ENCODE measurements around the gene GCG. TPM values are rescaled to one million over a fixed set of nuclear protein-coding genes. Genes with fewer than 3 reads are reported as not detected.
A peak's percentile ranks its signal among the peaks of the same experiment; 100 is the strongest.

Gene GCG
- total and polyA plus RNA-seq, 10 of the 15 experiments (the other 5 are each of a cell fraction or from before 2014, with no cell fraction given), result not detected

- TF ChIP-seq, protein P1, sequence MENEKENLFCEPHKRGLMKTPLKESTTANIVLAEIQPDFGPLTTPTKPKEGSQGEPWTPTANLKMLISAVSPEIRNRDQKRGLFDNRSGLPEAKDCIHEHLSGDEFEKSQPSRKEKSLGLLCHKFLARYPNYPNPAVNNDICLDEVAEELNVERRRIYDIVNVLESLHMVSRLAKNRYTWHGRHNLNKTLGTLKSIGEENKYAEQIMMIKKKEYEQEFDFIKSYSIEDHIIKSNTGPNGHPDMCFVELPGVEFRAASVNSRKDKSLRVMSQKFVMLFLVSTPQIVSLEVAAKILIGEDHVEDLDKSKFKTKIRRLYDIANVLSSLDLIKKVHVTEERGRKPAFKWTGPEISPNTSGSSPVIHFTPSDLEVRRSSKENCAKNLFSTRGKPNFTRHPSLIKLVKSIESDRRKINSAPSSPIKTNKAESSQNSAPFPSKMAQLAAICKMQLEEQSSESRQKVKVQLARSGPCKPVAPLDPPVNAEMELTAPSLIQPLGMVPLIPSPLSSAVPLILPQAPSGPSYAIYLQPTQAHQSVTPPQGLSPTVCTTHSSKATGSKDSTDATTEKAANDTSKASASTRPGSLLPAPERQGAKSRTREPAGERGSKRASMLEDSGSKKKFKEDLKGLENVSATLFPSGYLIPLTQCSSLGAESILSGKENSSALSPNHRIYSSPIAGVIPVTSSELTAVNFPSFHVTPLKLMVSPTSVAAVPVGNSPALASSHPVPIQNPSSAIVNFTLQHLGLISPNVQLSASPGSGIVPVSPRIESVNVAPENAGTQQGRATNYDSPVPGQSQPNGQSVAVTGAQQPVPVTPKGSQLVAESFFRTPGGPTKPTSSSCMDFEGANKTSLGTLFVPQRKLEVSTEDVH (IDR thresholded peaks at IDR 0.05; ENCODE audit: low read depth, partially characterized antibody), result no peak
- TF ChIP-seq RB1 (IDR thresholded peaks at IDR 0.05; ENCODE audit: borderline replicate concordance) (no peak), BHLHE40 (IDR thresholded peaks at IDR 0.05; ENCODE audit: borderline replicate concordance in 1 of 2, low read depth in 2 of 2, low read length in 1 of 2) (no peak), ZZZ3 (IDR thresholded peaks at IDR 0.05; ENCODE audit: control insufficient read depth, insufficient read length, low read depth) (no peak), MEF2B (IDR thresholded peaks at IDR 0.05; ENCODE audit: partially characterized antibody, poor library complexity, severe bottlenecking) (no peak), NRF1 (conservative IDR thresholded peaks at IDR 0.05; ENCODE audit: low read depth, low read length) (no peak), IRF4 (IDR thresholded peaks at IDR 0.05; ENCODE audit: low read depth, low read length) (no peak), ZBED1 (IDR thresholded peaks at IDR 0.05; ENCODE audit: borderline replicate concordance) (no peak), NFYA (IDR thresholded peaks at IDR 0.05; ENCODE audit: borderline replicate concordance, low read depth, low read length) (no peak), CEBPB (IDR thresholded peaks at IDR 0.05; ENCODE audit: borderline replicate concordance in 1 of 2, low read depth in 2 of 2, low read length in 2 of 2) (no peak), MTA2 (IDR thresholded peaks at IDR 0.05; ENCODE audit: low read depth) (no peak)
Measured at GRCh38 chr2:162114271-162114670, 37.8 kb downstream of the GCG start (continued).

GRCh38 chr2:162113776-162114168, 38.3 kb downstream of the GCG start:
- WGBS (ENCODE audit: insufficient coverage, insufficient replicate concordance, low lambda C conversion rate, missing lambda C conversion rate), result 79% methylated on average over 1 of the region's 1 CpG
- in situ Hi-C loops (cut with MboI) (no loop called here), intact Hi-C loops (cut with micrococcal nuclease; ENCODE audit: unreplicated experiment) (no loop called here)
- ChIA-PET RAD21 (ENCODE audit: unreplicated experiment) (no interaction called here), POLR2A (no interaction called here), CTCF (interaction anchor here (1.3 kb wide), 1 partner anchor 106 kb away, joined by 3 read pairs; no protein-coding TSS in a partner anchor), SMC1A (ENCODE audit: uncharacterized antibody, unreplicated experiment) (interaction anchor here (1.5 to 1.7 kb wide), 2 partner anchors 9 to 12 kb away, joined by 4 to 6 read pairs; no protein-coding TSS in a partner anchor)
- H3K79me2 ChIP-seq (ENCODE audit: control insufficient read depth, insufficient read depth, low read length), result no peaks in the 10 kb centered on the region
- H3K4me3 ChIP-seq, result no peak overlapping the region
- no TSS peak for BruUV-seq (replicated peaks)
- H3K9me3 ChIP-seq (replicated peaks; ENCODE audit: control insufficient read depth, insufficient read depth, low read length), result no peaks in the 10 kb centered on the region
- no peak for ATAC-seq
- no peaks in the 10 kb centered on the region for H3K4me1 ChIP-seq (ENCODE audit: control insufficient read depth, insufficient read depth, low read length)
- FAIRE-seq, result no peak
- H2AFZ ChIP-seq (ENCODE audit: control insufficient read depth, low read depth, low read length), result no peak overlapping the region
- H3K27me3 ChIP-seq (replicated peaks in 1 of 2; ENCODE audit: control insufficient read depth in 2 of 2, insufficient read depth in 2 of 2, low read length in 1 of 2), result no peaks in the 10 kb centered on the region
- H3K9ac ChIP-seq (ENCODE audit: control insufficient read depth, insufficient read depth, low read length), result no peak overlapping the region
- no peaks in the 10 kb centered on the region for H4K20me1 ChIP-seq (ENCODE audit: control insufficient read depth, insufficient read depth)
- no peak overlapping the region for H3K4me2 ChIP-seq (ENCODE audit: control insufficient read depth, insufficient read depth)
- TF ChIP-seq ZNF24 (IDR thresholded peaks at IDR 0.05), result peak; percentile 75; the same call in 1 of the 2 replicates
- TF ChIP-seq, protein P2, sequence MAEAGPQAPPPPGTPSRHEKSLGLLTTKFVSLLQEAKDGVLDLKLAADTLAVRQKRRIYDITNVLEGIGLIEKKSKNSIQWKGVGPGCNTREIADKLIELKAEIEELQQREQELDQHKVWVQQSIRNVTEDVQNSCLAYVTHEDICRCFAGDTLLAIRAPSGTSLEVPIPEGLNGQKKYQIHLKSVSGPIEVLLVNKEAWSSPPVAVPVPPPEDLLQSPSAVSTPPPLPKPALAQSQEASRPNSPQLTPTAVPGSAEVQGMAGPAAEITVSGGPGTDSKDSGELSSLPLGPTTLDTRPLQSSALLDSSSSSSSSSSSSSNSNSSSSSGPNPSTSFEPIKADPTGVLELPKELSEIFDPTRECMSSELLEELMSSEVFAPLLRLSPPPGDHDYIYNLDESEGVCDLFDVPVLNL (IDR thresholded peaks at IDR 0.05; ENCODE audit: low read depth, low read length), result no peak
- no peak overlapping the region for H3K27ac ChIP-seq (ENCODE audit: control insufficient read depth, insufficient read depth)
- no peak for DNase-seq (ENCODE audit: low read depth, low spot score)
- H3K36me3 ChIP-seq (ENCODE audit: control insufficient read depth in 2 of 2, insufficient read depth in 2 of 2, low read length in 1 of 2), result no peaks in the 10 kb centered on the region

Measured in GM12878 (cell line).